ENCODE measurements around the gene CBLB.

CBLB gene

DNA sequence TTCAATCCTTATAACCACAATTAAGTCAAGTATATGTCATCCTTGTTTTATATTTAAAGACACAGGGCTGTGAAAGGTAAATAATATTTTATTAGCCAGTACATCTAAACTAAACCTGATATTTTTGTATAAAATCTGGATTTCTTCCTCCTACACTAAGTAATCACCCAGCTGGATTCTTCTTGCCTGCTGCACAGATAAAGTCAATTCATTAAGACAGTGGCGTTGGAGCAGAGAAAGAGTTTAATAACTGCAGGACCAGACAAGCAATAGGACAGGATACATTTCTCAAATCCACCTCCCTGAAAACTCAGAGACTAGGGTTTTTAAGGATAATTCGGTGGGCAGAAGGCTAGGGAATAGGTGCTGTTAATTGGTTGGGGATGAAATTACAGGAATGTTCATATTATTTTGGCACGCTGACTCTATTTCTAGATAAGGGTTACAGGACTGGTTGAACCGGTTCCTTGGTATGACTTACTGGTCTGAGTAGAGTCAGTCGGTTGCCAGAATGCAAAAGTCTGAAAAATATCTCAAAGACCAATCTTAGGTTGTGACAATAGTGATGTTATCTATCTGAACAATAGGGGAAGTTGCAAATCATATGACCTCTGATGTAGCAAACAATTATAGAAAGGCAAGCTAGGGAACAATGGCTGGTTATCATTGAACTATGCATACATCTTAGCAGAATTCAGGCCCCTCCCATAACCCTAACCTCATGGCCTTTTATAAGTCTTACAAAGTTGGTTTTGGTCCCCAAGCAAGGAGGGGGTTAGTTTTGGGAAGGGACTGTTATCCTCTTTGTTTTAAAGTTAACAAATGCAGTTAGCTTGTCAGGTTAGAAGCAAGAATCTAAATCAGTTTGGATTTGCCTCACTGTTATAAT is 257.3 kb downstream of the CBLB start:
- no peak for DNase-seq

DNA sequence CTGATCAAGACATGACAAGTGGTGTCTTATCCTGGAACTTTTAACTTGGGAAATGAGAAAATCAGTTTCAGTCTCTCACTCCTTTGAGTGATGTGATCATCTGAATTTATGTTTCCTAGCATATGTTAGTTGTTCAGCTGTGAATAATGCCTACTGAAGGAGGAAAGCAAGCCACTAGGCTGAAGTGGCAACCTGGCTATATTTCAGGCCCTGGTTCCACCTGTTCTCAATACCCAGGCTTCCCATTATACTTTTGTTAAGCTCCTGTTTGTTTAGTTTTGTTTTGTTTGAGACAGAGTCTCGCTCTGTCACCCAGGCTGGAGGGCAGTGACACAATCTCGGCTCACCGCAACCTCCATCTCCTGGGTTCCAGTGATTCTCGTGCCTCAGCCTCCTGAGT is 258.3 kb downstream of the CBLB start:
- no peak for DNase-seq

DNA sequence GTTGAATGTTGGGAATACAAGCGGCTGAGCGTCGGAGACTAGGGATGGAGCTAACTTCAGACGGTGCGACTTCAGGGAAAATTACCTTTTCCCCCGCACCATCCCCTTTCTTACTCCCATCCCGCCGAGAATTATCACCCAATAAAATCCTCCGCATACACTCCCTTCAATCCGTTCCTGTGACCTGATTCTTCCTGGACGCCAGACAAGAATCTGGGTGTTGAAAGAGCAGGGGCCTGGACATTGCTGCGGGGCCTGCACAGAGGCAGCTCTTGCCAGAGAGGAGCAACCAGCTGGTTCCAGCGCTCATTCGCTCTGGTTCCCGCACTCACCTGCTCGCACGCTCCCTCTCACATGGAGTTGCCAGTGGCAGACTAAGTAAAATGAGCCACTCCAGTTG is 260.2 kb downstream of the CBLB start:
- no peak for DNase-seq

DNA sequence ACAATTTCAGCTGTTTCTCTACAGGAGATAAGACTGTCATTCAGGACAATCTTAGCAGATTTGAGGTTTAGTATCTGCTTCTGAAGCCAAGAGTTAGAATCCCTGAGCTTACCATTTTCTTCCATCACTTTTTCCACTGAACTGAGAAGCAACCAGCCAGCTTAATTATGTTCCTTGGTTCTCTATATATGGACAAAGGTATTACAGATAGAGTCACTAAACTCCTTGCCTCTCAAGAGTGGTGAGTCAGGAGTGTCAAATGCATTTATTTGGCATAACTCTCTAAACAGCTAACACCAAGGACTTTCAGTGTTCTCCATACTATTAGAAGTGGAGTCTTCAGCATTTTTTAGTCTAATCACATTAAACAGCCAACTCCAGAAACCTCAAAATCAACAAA is 262.8 kb downstream of the CBLB start:
- no peak for DNase-seq

Data from stimulated activated CD4-positive, alpha-beta T cell treated with anti-CD3 and anti-CD28 coated beads, Interleukin-1b, Interleukin-23, amount 100 ng/mL, for 48 hours (primary cell).